GM12878 (cell line): ENCODE data around the gene TMEM168. TPM values are rescaled to one million over a fixed set of nuclear protein-coding genes. Genes with fewer than 3 reads are reported as not detected.

Source experiments
- ATAC-seq: fragments of 200-7000 bp; cut with Tn5 transposase; 3 replicates; pipeline ENCODE4 v1.9.1; 2020; ENCODE audit warnings: mild to moderate bottlenecking, moderate library complexity
- BruUV-seq: library from RNA; stranded (reverse); fragments of 400-500 nt; replicated peaks from 2 replicates; lab custom pipeline; 2021; lab: Mats Ljungman, UMichigan
- CTCF ChIA-PET: fragments of 300-600 bp; sonication (Branson Sonifier 250); formaldehyde crosslinking; extraction: SDS; loops from one replicate; lab custom pipeline; 2021; ENCODE audit warnings: inconsistent platforms; lab: Yijun Ruan, JAX
- POLR2A ChIA-PET: fragments of 350-600 bp; formaldehyde crosslinking; extraction: SDS; loops from one replicate; lab custom pipeline; 2021; ENCODE audit warnings: inconsistent platforms; lab: Charles Lee
- RAD21 ChIA-PET: fragments of 300-600 bp; sonication (Branson Sonifier 250); formaldehyde crosslinking; loops from one replicate; lab custom pipeline; 2023; ENCODE audit warnings: antibody characterized with exemption; ENCODE audit not compliant: unreplicated experiment; lab: Charles Lee
- SMC1A ChIA-PET: fragments of 300-600 bp; sonication (Branson Sonifier 250); formaldehyde crosslinking; loops from one replicate; lab custom pipeline; 2023; ENCODE audit not compliant: unreplicated experiment, uncharacterized antibody; lab: Charles Lee
- DNase-seq: peaks from one replicate; pipeline ENCODE4 v3.0.0-alpha.2; 2011; ENCODE audit warnings: low read depth, low spot score
- FAIRE-seq: peaks from 3 replicates; lab custom pipeline; 2011; peaks lifted over from hg19 to GRCh38; lab: Jason Lieb, UNC
- H2AFZ ChIP-seq: 2 replicates; pipeline ENCODE4 v1.6.0; 2011; ENCODE audit warnings: low read depth, low read length, control low read depth; ENCODE audit not compliant: control insufficient read depth
- H3K27ac ChIP-seq: 2 replicates; pipeline ENCODE4 v1.5.1; 2011; ENCODE audit warnings: control low read depth; ENCODE audit not compliant: control insufficient read depth, insufficient read depth
- H3K27me3 ChIP-seq, 2 experiments: replicated peaks in 1 of 2; 2 replicates each; pipeline versions ENCODE4 v1.6.0 to v1.6.1; 2011; ENCODE audit warnings: low read length in 1 of 2; ENCODE audit not compliant: control insufficient read depth in 2 of 2, insufficient read depth in 2 of 2
- H3K36me3 ChIP-seq, 2 experiments: 2 replicates each; pipeline ENCODE4 v1.5.1; 2011; ENCODE audit warnings: low read length in 1 of 2; ENCODE audit not compliant: control insufficient read depth in 2 of 2, insufficient read depth in 2 of 2
- H3K4me1 ChIP-seq: 2 replicates; pipeline ENCODE4 v1.6.1; 2011; ENCODE audit warnings: mild to moderate bottlenecking, low read length, moderate library complexity, mixed read lengths; ENCODE audit not compliant: control insufficient read depth, insufficient read depth
- H3K4me2 ChIP-seq: 2 replicates; pipeline ENCODE4 v1.6.0; 2011; ENCODE audit warnings: control low read depth; ENCODE audit not compliant: control insufficient read depth, insufficient read depth
- H3K4me3 ChIP-seq: fragments of 200-600 bp; sonication (generic); 2 replicates; pipeline ENCODE4 v1.5.1; 2016
- H3K79me2 ChIP-seq: 2 replicates; pipeline ENCODE4 v1.6.0; 2011; ENCODE audit warnings: low read length; ENCODE audit not compliant: control insufficient read depth, insufficient read depth
- H3K9ac ChIP-seq: 2 replicates; pipeline ENCODE4 v1.8.0; 2011; ENCODE audit warnings: low read length, control low read depth, mixed read lengths; ENCODE audit not compliant: control insufficient read depth, insufficient read depth
- H3K9me3 ChIP-seq: replicated peaks from 3 replicates; pipeline ENCODE4 v1.5.1; 2011; ENCODE audit warnings: mild to moderate bottlenecking, low read length; ENCODE audit not compliant: control insufficient read depth, insufficient read depth
- H4K20me1 ChIP-seq: 2 replicates; pipeline ENCODE4 v1.6.0; 2011; ENCODE audit not compliant: control insufficient read depth, insufficient read depth
- ATF2 ChIP-seq: IDR thresholded peaks from 2 replicates; pipeline ENCODE4 v1.6.1; 2012; ENCODE audit warnings: low read length, inconsistent platforms
- E4F1 ChIP-seq: fragments of 450-650 bp; IDR thresholded peaks from 2 replicates; pipeline ENCODE4 v1.6.1; 2018; ENCODE audit warnings: borderline replicate concordance, mild to moderate bottlenecking; ENCODE audit not compliant: partially characterized antibody
- EGR1 ChIP-seq, 2 experiments: IDR thresholded peaks; 1 replicate in 1 of 2; 2 replicates in 1 of 2; pipeline ENCODE4 v1.6.1; 2011 to 2012; ENCODE audit warnings: low read depth in 2 of 2, low read length in 2 of 2, borderline replicate concordance in 1 of 2, mild to moderate bottlenecking in 1 of 2, moderate library complexity in 1 of 2
- ETV6 ChIP-seq, 2 experiments: fragments of 450-650 bp in 1 of 2; IDR thresholded peaks in 1 of 2; conservative IDR thresholded peaks in 1 of 2; 2 replicates each; pipeline ENCODE4 v1.6.1; 2014; ENCODE audit warnings: antibody characterized with exemption in 1 of 2, borderline replicate concordance in 1 of 2, low read depth in 1 of 2, mild to moderate bottlenecking in 1 of 2, moderate library complexity in 1 of 2
- FOS ChIP-seq: IDR thresholded peaks from 3 replicates; pipeline ENCODE4 v1.6.1; 2011; ENCODE audit warnings: borderline replicate concordance; ENCODE audit not compliant: insufficient read length; ENCODE audit errors: extremely low read depth
- MYB ChIP-seq: fragments of 150-350 bp; IDR thresholded peaks from 2 replicates; pipeline ENCODE4 v1.6.1; 2014; ENCODE audit warnings: mild to moderate bottlenecking, low read depth, low read length, borderline replicate concordance
- NFYA ChIP-seq: IDR thresholded peaks from 2 replicates; pipeline ENCODE4 v1.6.1; 2011; ENCODE audit warnings: low read depth, mild to moderate bottlenecking, low read length, improper control_type of control experiment, borderline replicate concordance
- POLR2AphosphoS2 ChIP-seq: IDR thresholded peaks from 2 replicates; pipeline ENCODE4 v1.6.1; 2011; ENCODE audit warnings: low read depth, mild to moderate bottlenecking, low read length, improper control_type of control experiment, moderate library complexity
- RAD21 ChIP-seq: IDR thresholded peaks from 2 replicates; pipeline ENCODE4 v1.6.1; 2011; ENCODE audit warnings: mild to moderate bottlenecking, low read depth, low read length, moderate library complexity; ENCODE audit not compliant: insufficient read depth
- SREBF1 ChIP-seq: IDR thresholded peaks from 2 replicates; pipeline ENCODE4 v1.6.1; 2012; ENCODE audit warnings: mild to moderate bottlenecking, low read length
- YBX1 ChIP-seq: fragments of 450-650 bp; IDR thresholded peaks from 2 replicates; pipeline ENCODE4 v1.6.1; 2016; ENCODE audit warnings: antibody characterized with exemption
- YY1 ChIP-seq: IDR thresholded peaks from 2 replicates; pipeline ENCODE4 v1.6.1; 2011; ENCODE audit warnings: low read depth, mild to moderate bottlenecking, low read length
- ZBED1 ChIP-seq: IDR thresholded peaks from 2 replicates; pipeline ENCODE4 v1.6.1; 2016; ENCODE audit warnings: borderline replicate concordance
- ZSCAN29 ChIP-seq: fragments of 450-650 bp; IDR thresholded peaks from 2 replicates; pipeline ENCODE4 v1.6.1; 2017; ENCODE audit warnings: mild to moderate bottlenecking, moderate library complexity
- WGBS: methylation state at CpG from one replicate; pipeline ENCODE4 v1.1.6; 2016; ENCODE audit warnings: low lambda C conversion rate; ENCODE audit not compliant: insufficient replicate concordance, insufficient coverage; ENCODE audit errors: missing lambda C conversion rate; 5-methylcytosine and 5-hydroxymethylcytosine counted together
- in situ Hi-C: fragments of 300-500 bp; cut with MboI; formaldehyde crosslinking; loops from 9 replicates; pipeline ENCODE4 v1.14.3; 2018; ENCODE audit warnings: mixed read lengths
- intact Hi-C: fragments of 100-400 bp; cut with micrococcal nuclease; formaldehyde crosslinking; loops from one replicate; pipeline ENCODE4 v1.14.2; 2022; ENCODE audit not compliant: unreplicated experiment
- polyA plus RNA-seq, 11 experiments: library from polyadenylated mRNA; depleted of rRNA in 4 of 11; unstranded in 6 of 11; stranded (reverse) in 5 of 11; fragments of >200 nt; fragmentation: Nextera tagmentation in 4 of 11; fragmentation: Illumina TruSeq in 1 of 11; extraction: Ambion mirVana in 4 of 11; extraction: Trizol in 1 of 11; gene quantifications; 1 replicate in 1 of 11; 2 replicates in 10 of 11; pipeline versions ENCODE4 v1.2.1 to v1.2.3, GENCODE V29; 2011 to 2016; ENCODE audit warnings: inconsistent platforms in 2 of 11, missing spikeins in 2 of 11, low read depth in 1 of 11
- total RNA-seq, 4 experiments: library from RNA; depleted of rRNA in 3 of 4; stranded (reverse); fragments of >200 nt in 3 of 4; fragmentation: Illumina TruSeq in 1 of 4; extraction: Trizol in 1 of 4; gene quantifications; 2 replicates each; pipeline versions ENCODE4 v1.2.1 to v1.2.3, GENCODE V29; 2013 to 2021

TMEM168 gene
- total and polyA plus RNA-seq, 10 of the 15 experiments (the other 5 are each of a cell fraction or from before 2014, with no cell fraction given): 9.1 to 44.2 (median 19.8) TPM

- H3K27me3 ChIP-seq: no peaks in the 10 kb centered on the region
- H3K27ac ChIP-seq: no peak overlapping the region
- TF ChIP-seq POLR2AphosphoS2 (no peak), ZBED1 (no peak), EGR1 (IDR thresholded peaks at IDR 0.05; ENCODE audit: borderline replicate concordance in 1 of 2, low read depth in 2 of 2, low read length in 2 of 2) (no peak), FOS (no peak), MYB (no peak), ZSCAN29 (no peak), ATF2 (no peak), YY1 (no peak), NFYA (no peak), YBX1 (no peak), RAD21 (no peak), E4F1 (no peak), SREBF1 (no peak), ETV6 (conservative IDR thresholded peaks at IDR 0.05 in 1 of 2, IDR thresholded peaks at IDR 0.05 in 1 of 2; ENCODE audit: borderline replicate concordance in 1 of 2, low read depth in 1 of 2) (no peak)
- TF ChIP-seq, all 136 proteins: peak for 0
- Histone ChIP-seq H3K4me2 (no peak overlapping the region), H2AFZ (no peak overlapping the region), H3K9me3 (no peaks in the 10 kb centered on the region; the same call in 1 of the 3 replicates), H3K36me3 (peaks cover 0 to 7% of the 10 kb centered on the region in 2 experiments; a peak in 3 of 4 replicates), H3K4me1 (0 out of 2 replicates have a peak, but pooled peaks cover 3% of the 10 kb centered on the region), H4K20me1 (no peaks in the 10 kb centered on the region), H3K4me3 (no peak overlapping the region), H3K79me2 (peaks cover 7% of the 10 kb centered on the region), H3K9ac (no peak overlapping the region)
- no peak for FAIRE-seq
- RAD21 ChIA-PET: no interaction called here
- no TSS peak for BruUV-seq
- no peak for ATAC-seq
- POLR2A ChIA-PET: interaction anchor here (1.3 kb wide), 1 partner anchor 10 kb away, joined by 4 read pairs; no protein-coding TSS in a partner anchor
- in situ Hi-C loops: loop anchor here (10.0 kb wide), 1 partner anchor 315 kb away; no protein-coding TSS in a partner anchor
- SMC1A ChIA-PET: interaction anchor here (1.2 to 1.9 kb wide), 4 partner anchors 10 to 22 kb away, joined by 4 to 14 read pairs (median 8); partner anchors contain the start of gene TMEM168
- 76% methylated on average over 4 of the region's 4 CpGs for WGBS
- intact Hi-C loops: no loop called here
- no peak for DNase-seq
- CTCF ChIA-PET: interaction anchor here (1.8 kb wide), 2 partner anchors 9 to 12 kb away, joined by 5 read pairs; no protein-coding TSS in a partner anchor
Observed at GRCh38 chr7:112779667-112780066, 10.5 kb downstream of the TMEM168 start.
